ENCODE data around the gene IRF9.
"Not testable (repeated sequence)": the region's sequence is repeated elsewhere in the genome, so short reads cannot be mapped to it uniquely, and the experiment has no call there.

Gene IRF9

GRCh38 chr14:24195186-24196070 is 34.4 kb downstream of the IRF9 start, which contains the start of gene TM9SF1:
TM9SF1 (minus strand) TSS chr14:24195441; CDS start chr14:24195019, 422 bp downstream.
- peak; percentile 75 for DNase-seq

- no peak for DNase-seq
Measured at GRCh38 chr14:24196071-24197055, 35.3 kb downstream of the IRF9 start.

GRCh38 chr14:24197056-24197450 is 36.0 kb downstream of the IRF9 start:
- DNase-seq, result no peak

GRCh38 chr14:24198814-24199524 is 37.9 kb downstream of the IRF9 start:
- no peak for DNase-seq

- not testable (repeated sequence) for DNase-seq
Measured at GRCh38 chr14:24202538-24202937, 41.5 kb downstream of the IRF9 start.

GRCh38 chr14:24203249-24203886 is 42.3 kb downstream of the IRF9 start:
- DNase-seq, result not testable (repeated sequence)

- no peak for DNase-seq
Measured at GRCh38 chr14:24204163-24205146, 43.4 kb downstream of the IRF9 start.

GRCh38 chr14:24206260-24207103 is 45.4 kb downstream of the IRF9 start:
- DNase-seq, result no peak

- no peak for DNase-seq
Measured at GRCh38 chr14:24207104-24207551, 46.1 kb downstream of the IRF9 start.

GRCh38 chr14:24207625-24208024 is 46.6 kb downstream of the IRF9 start:
- DNase-seq, result no peak

GRCh38 chr14:24211311-24211710 is 50.2 kb downstream of the IRF9 start:
- no peak for DNase-seq

- peak; percentile 91 for DNase-seq
Measured at GRCh38 chr14:24212924-24213865, 52.1 kb downstream of the IRF9 start, which contains the start of gene CHMP4A. CHMP4A (minus strand) TSS chr14:24213488; CDS start chr14:24213439, 49 bp downstream.

- DNase-seq, result no peak
Measured at GRCh38 chr14:24213866-24214662, 53.0 kb downstream of the IRF9 start.

- peak; percentile 30 for DNase-seq
Measured at GRCh38 chr14:24215495-24216344, 54.7 kb downstream of the IRF9 start, which contains the start of gene MDP1. MDP1 (minus strand) TSS chr14:24216066; CDS start chr14:24215955, 111 bp downstream.
